Measurements from ENCODE around the gene L3MBTL1. TPM values are rescaled to one million over a fixed set of nuclear protein-coding genes. Genes with fewer than 3 reads are reported as not detected.

The L3MBTL1 gene
- total RNA-seq, 2 donors from 2014 or later = 38.4 to 57.6 TPM

- peaks cover 37% of the 10 kb centered on the region for H3K36me3 Mint-ChIP-seq (ENCODE audit: low read depth)
- no peak for TF ChIP-seq CTCF (conservative IDR thresholded peaks at IDR 0.05)
- H3K27me3 Mint-ChIP-seq (ENCODE audit: insufficient read depth) = no peaks in the 10 kb centered on the region
- no peak overlapping the region for H3K4me3 Mint-ChIP-seq
- peaks cover 26% of the 10 kb centered on the region for H3K36me3 ChIP-seq (ENCODE audit: control insufficient read depth, insufficient read depth, low read length)
- H3K27ac ChIP-seq (ENCODE audit: low read depth, low read length) = no peak overlapping the region
- H3K9me3 ChIP-seq (ENCODE audit: control insufficient read depth, low read length) = peaks cover 9% of the 10 kb centered on the region
- H3K4me3 ChIP-seq (ENCODE audit: low read length) = no peak overlapping the region
- H3K9ac ChIP-seq (ENCODE audit: extremely low read depth, low read length, poor library complexity, severe bottlenecking) = no peak overlapping the region
- no peak overlapping the region for H3K27ac Mint-ChIP-seq
- H3K4me1 ChIP-seq (ENCODE audit: control insufficient read depth, insufficient read depth, low read length) = no peaks in the 10 kb centered on the region
- WGBS, 2 experiments (ENCODE audit: insufficient coverage in 1 of 2, insufficient read length in 1 of 2) = 100% methylated on average over 1 of the region's 1 CpG; no CpG with 5 or more reads in 1 of the 2 experiments
- peaks cover 5% of the 10 kb centered on the region for H3K9me3 Mint-ChIP-seq
- H3K4me1 Mint-ChIP-seq = no peaks in the 10 kb centered on the region
- no peak for DNase-seq
- no peaks in the 10 kb centered on the region for H3K27me3 ChIP-seq (ENCODE audit: control insufficient read depth, insufficient read depth, low read length, poor library complexity, severe bottlenecking)
Observed at GRCh38 chr20:43516251-43516824, 8.8 kb downstream of the L3MBTL1 start.

GRCh38 chr20:43520074-43520630, 12.7 kb downstream of the L3MBTL1 start:
- no peak overlapping the region for H3K27ac Mint-ChIP-seq
- TF ChIP-seq CTCF (conservative IDR thresholded peaks at IDR 0.05) = no peak
- Histone ChIP-seq H3K9ac (ENCODE audit: extremely low read depth, low read length, poor library complexity, severe bottlenecking) (no peak overlapping the region), H3K27me3 (ENCODE audit: control insufficient read depth, insufficient read depth, low read length, poor library complexity, severe bottlenecking) (no peaks in the 10 kb centered on the region), H3K9me3 (ENCODE audit: control insufficient read depth, low read length) (peaks cover 9% of the 10 kb centered on the region), H3K27ac (ENCODE audit: low read depth, low read length) (no peak overlapping the region), H3K4me1 (ENCODE audit: control insufficient read depth, insufficient read depth, low read length) (no peaks in the 10 kb centered on the region), H3K36me3 (ENCODE audit: control insufficient read depth, insufficient read depth, low read length) (peaks cover 26% of the 10 kb centered on the region), H3K4me3 (ENCODE audit: low read length) (no peak overlapping the region)
- no peaks in the 10 kb centered on the region for H3K4me1 Mint-ChIP-seq
- WGBS, 2 experiments (ENCODE audit: insufficient coverage in 1 of 2, insufficient read length in 1 of 2) = 97% methylated on average over 1 of the region's 1 CpG; no CpG with 5 or more reads in 1 of the 2 experiments
- H3K4me3 Mint-ChIP-seq = no peak overlapping the region
- H3K36me3 Mint-ChIP-seq (ENCODE audit: low read depth) = peaks cover 38% of the 10 kb centered on the region
- H3K27me3 Mint-ChIP-seq (ENCODE audit: insufficient read depth) = no peaks in the 10 kb centered on the region
- H3K9me3 Mint-ChIP-seq = peaks cover 5% of the 10 kb centered on the region
- DNase-seq = no peak

GRCh38 chr20:43525021-43525420, 17.5 kb downstream of the L3MBTL1 start:
- H3K9ac ChIP-seq (ENCODE audit: extremely low read depth, low read length, poor library complexity, severe bottlenecking) = no peak overlapping the region
- H3K4me3 ChIP-seq (ENCODE audit: low read length) = no peak overlapping the region
- no peak overlapping the region for H3K27ac ChIP-seq (ENCODE audit: low read depth, low read length)
- H3K27ac Mint-ChIP-seq = no peak overlapping the region
- peaks cover 5% of the 10 kb centered on the region for H3K9me3 ChIP-seq (ENCODE audit: control insufficient read depth, low read length)
- H3K36me3 Mint-ChIP-seq (ENCODE audit: low read depth) = peaks cover 25% of the 10 kb centered on the region
- no peaks in the 10 kb centered on the region for H3K27me3 ChIP-seq (ENCODE audit: control insufficient read depth, insufficient read depth, low read length, poor library complexity, severe bottlenecking)
- no peak for DNase-seq
- 95 to 100% methylated on average over 3 to 5 of the region's 5 CpGs for WGBS, 2 experiments (ENCODE audit: insufficient coverage in 1 of 2, insufficient read length in 1 of 2)
- H3K36me3 ChIP-seq (ENCODE audit: control insufficient read depth, insufficient read depth, low read length) = peaks cover 7% of the 10 kb centered on the region
- no peaks in the 10 kb centered on the region for H3K27me3 Mint-ChIP-seq (ENCODE audit: insufficient read depth)
- H3K4me3 Mint-ChIP-seq = no peak overlapping the region
- no peaks in the 10 kb centered on the region for H3K4me1 ChIP-seq (ENCODE audit: control insufficient read depth, insufficient read depth, low read length)
- peaks cover 1% of the 10 kb centered on the region for H3K9me3 Mint-ChIP-seq
- TF ChIP-seq CTCF (conservative IDR thresholded peaks at IDR 0.05) = no peak
- no peaks in the 10 kb centered on the region for H3K4me1 Mint-ChIP-seq

Data from endodermal cell (in vitro differentiated cells).